ENCODE results near the gene CCDC6. TPM values are rescaled to one million over a fixed set of nuclear protein-coding genes. Genes with fewer than 3 reads are reported as not detected.

The CCDC6 gene
- total RNA-seq, 1 donor from 2014 or later = 41.5 TPM

- Mint-ChIP-seq H3K27me3 (ENCODE audit: low read depth) (no peaks in the 10 kb centered on the region), H3K27ac (ENCODE audit: unreplicated experiment) (no peak overlapping the region), H3K36me3 (ENCODE audit: low read depth) (peaks cover 7% of the 10 kb centered on the region), H3K9me3 (no peaks in the 10 kb centered on the region), H3K4me3 (no peak overlapping the region), H3K4me1 (peaks cover 5% of the 10 kb centered on the region)
- DNase-seq (ENCODE audit: low read depth, low spot score) = no peak
- TF ChIP-seq CTCF (conservative IDR thresholded peaks at IDR 0.05) = no peak
Measured at GRCh38 chr10:59833810-59834209, 72.5 kb downstream of the CCDC6 start.

GRCh38 chr10:59832506-59832905, 73.8 kb downstream of the CCDC6 start:
- TF ChIP-seq CTCF (conservative IDR thresholded peaks at IDR 0.05) = no peak
- no peaks in the 10 kb centered on the region for H3K9me3 Mint-ChIP-seq
- H3K27me3 Mint-ChIP-seq (ENCODE audit: low read depth) = no peaks in the 10 kb centered on the region
- no peak for DNase-seq (ENCODE audit: low read depth, low spot score)
- no peak overlapping the region for H3K27ac Mint-ChIP-seq (ENCODE audit: unreplicated experiment)
- peaks cover 4% of the 10 kb centered on the region for H3K36me3 Mint-ChIP-seq (ENCODE audit: low read depth)
- H3K4me1 Mint-ChIP-seq = peaks cover 5% of the 10 kb centered on the region
- no peak overlapping the region for H3K4me3 Mint-ChIP-seq

GRCh38 chr10:59831658-59832503, 74.5 kb downstream of the CCDC6 start:
- Mint-ChIP-seq H3K4me1 (peaks cover 5% of the 10 kb centered on the region), H3K9me3 (no peaks in the 10 kb centered on the region), H3K4me3 (no peak overlapping the region), H3K27ac (ENCODE audit: unreplicated experiment) (no peak overlapping the region), H3K27me3 (ENCODE audit: low read depth) (no peaks in the 10 kb centered on the region), H3K36me3 (ENCODE audit: low read depth) (peaks cover 4% of the 10 kb centered on the region)
- TF ChIP-seq CTCF (conservative IDR thresholded peaks at IDR 0.05) = no peak
- no peak for DNase-seq (ENCODE audit: low read depth, low spot score)

GRCh38 chr10:59830601-59831259, 75.6 kb downstream of the CCDC6 start:
- DNase-seq (ENCODE audit: low read depth, low spot score) = peak; percentile 55
- H3K4me1 Mint-ChIP-seq = peaks cover 5% of the 10 kb centered on the region
- H3K27ac Mint-ChIP-seq (ENCODE audit: unreplicated experiment) = no peak overlapping the region
- no peaks in the 10 kb centered on the region for H3K9me3 Mint-ChIP-seq
- peak; percentile 79 for TF ChIP-seq CTCF (conservative IDR thresholded peaks at IDR 0.05)
- H3K36me3 Mint-ChIP-seq (ENCODE audit: low read depth) = peaks cover 11% of the 10 kb centered on the region
- H3K27me3 Mint-ChIP-seq (ENCODE audit: low read depth) = no peaks in the 10 kb centered on the region
- H3K4me3 Mint-ChIP-seq = no peak overlapping the region

GRCh38 chr10:59829601-59830000, 76.8 kb downstream of the CCDC6 start:
- H3K27me3 Mint-ChIP-seq (ENCODE audit: low read depth) = no peaks in the 10 kb centered on the region
- DNase-seq (ENCODE audit: low read depth, low spot score) = no peak
- H3K36me3 Mint-ChIP-seq (ENCODE audit: low read depth) = peaks cover 16% of the 10 kb centered on the region
- no peaks in the 10 kb centered on the region for H3K4me1 Mint-ChIP-seq
- no peak overlapping the region for H3K4me3 Mint-ChIP-seq
- no peak for TF ChIP-seq CTCF (conservative IDR thresholded peaks at IDR 0.05)
- H3K27ac Mint-ChIP-seq (ENCODE audit: unreplicated experiment) = peak overlapping the region; percentile 15
- H3K9me3 Mint-ChIP-seq = peaks cover 3% of the 10 kb centered on the region
